Stimulated activated naive CD8-positive, alpha-beta T cell treated with anti-CD3 and anti-CD28 coated beads, Interleukin-15, Interleukin-2, amounts not matched to agents 100 U/mL and 50 U/mL, for 24 hours (primary cell): ENCODE results near the gene MYO1E.

ENCODE experiments used
- ATAC-seq: fragments of 150-1000 bp; cut with Tn5 transposase; one replicate; pipeline ENCODE4 v1.10.0; 2021
- DNase-seq: peaks from one replicate; pipeline ENCODE4 v3.0.0; 2021

MYO1E gene

DNA sequence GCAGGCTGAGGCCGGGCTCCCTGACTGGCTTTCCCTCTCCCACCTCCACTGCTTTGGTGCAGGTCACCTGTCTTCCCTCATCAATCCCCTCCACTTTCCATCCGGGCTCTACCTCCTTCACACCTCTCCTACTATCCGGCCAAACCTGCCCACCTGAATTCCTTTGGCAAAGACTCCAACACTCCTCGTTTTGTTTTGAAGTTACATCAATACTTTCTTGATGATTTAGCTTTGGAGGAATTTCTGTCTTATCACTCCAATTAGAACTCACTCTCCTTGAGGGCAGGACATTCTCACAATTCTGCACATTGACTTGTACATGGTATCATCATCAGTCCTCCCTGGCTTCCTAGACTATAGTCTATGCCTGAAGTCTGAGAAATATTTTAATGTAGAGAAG lies 145.7 kb downstream of the MYO1E start:
- DNase-seq (no peak), ATAC-seq (no peak)

- ATAC-seq (no peak), DNase-seq (no peak)
These were observed 148.2 kb downstream of the MYO1E start for GRCh38 chr15:59224474-59224873.

- DNase-seq = no peak
- ATAC-seq = no peak
These were observed 148.9 kb downstream of the MYO1E start for GRCh38 chr15:59223736-59224135.

GRCh38 chr15:59222906-59223550 lies 149.6 kb downstream of the MYO1E start:
- no peak for DNase-seq

DNA sequence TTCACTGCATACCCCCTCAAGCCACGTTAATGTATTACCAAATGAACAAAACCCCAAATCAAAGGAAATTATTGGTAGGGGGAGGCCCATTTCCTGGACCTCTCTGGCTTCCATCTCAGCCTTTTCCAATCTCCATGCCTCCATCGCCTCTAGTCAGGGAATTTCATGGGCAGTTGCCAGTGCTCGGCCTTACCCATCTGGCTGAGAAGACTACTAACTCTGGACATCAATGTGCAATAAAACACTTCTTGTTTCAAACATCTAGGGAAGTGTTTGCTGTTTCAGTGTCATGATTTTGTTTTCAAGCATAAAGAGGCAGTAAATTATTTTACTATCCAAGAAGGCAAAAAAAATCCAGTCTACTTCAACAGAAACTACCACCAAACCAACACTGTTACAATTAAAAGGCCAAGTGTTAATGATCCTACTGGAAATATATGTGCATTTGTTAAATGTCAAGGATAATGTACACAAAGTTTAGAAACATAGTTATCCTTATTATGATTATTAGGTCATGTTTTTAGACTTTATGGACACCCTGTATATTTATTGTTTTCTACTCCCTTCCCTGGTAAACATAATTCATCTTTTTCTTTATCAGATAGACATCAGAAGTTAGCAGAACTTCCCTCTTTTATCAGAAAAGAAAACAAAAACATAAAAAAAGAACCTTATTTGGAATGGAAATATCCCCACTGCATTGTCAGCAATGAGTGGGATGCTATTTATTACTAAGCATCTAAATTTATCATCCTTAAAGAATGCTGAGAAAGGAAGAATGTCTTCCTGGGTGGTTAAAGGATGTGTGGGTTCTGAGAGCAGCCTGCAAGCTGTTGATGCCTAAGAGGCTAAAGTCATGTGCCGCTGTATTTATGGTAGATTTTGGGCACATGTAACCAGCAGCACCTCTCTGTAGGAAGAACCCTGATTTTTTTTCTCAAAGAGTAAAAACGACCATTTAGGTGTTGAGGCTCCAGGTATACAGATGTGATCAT lies 150.9 kb downstream of the MYO1E start:
- DNase-seq = no peak
- no peak for ATAC-seq

More at GRCh38 chr15:59222906-59223550, 149.6 kb downstream of the MYO1E start:
- ATAC-seq = no peak

DNA sequence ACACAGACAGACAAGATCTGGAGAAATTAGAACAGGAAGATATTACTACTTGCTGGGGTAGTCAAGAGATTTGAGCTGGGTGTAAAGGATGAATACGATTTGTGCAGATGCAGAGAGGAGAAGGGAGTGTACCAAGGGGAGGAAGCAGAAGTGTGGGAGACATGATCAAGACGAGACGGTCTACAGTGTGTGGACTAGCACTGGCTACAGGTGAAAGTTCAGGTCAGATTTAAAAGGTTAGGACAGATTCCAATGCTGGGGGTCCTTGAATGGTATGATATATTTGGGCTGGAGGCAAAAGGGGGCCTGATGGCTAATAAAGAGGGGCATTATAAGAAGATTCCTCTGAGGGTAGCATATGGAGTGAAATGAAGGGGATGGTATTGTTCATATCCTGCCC lies 154.0 kb downstream of the MYO1E start:
- no peak for DNase-seq
- no peak for ATAC-seq

- DNase-seq (no peak), ATAC-seq (no peak)
These were observed 154.7 kb downstream of the MYO1E start for GRCh38 chr15:59217876-59218498.

DNA sequence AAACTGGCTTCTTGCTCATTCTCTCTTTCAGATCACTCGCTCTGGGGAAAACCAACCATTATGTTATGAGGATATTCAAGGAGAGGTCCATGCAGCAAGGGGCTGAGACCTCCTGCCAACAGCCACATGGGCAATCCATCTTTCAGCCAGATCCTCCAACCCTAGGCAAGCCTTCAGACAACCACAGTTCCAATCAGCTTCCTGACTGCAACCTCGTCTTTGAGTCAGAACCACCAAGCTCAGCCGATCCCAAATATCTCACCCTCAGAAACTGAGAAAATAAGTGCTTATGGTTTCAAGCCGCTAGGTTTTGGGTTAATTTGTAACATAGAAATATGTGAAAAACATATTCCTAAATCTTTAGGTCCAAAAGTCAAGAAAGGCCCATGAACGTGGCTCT lies 155.8 kb downstream of the MYO1E start:
- no peak for DNase-seq
- ATAC-seq = no peak

GRCh38 chr15:59210186-59210585 lies 162.5 kb downstream of the MYO1E start:
- no peak for DNase-seq
- ATAC-seq = no peak

- no peak for DNase-seq
- no peak for ATAC-seq
These were observed 163.9 kb downstream of the MYO1E start for GRCh38 chr15:59208613-59209249.

- DNase-seq (no peak), ATAC-seq (no peak)
These were observed 166.0 kb downstream of the MYO1E start, which contains the start of gene LDHAL6B for GRCh38 chr15:59206623-59207183. LDHAL6B (plus strand) TSS chr15:59206843; CDS start chr15:59206941, 98 bp downstream.

DNA sequence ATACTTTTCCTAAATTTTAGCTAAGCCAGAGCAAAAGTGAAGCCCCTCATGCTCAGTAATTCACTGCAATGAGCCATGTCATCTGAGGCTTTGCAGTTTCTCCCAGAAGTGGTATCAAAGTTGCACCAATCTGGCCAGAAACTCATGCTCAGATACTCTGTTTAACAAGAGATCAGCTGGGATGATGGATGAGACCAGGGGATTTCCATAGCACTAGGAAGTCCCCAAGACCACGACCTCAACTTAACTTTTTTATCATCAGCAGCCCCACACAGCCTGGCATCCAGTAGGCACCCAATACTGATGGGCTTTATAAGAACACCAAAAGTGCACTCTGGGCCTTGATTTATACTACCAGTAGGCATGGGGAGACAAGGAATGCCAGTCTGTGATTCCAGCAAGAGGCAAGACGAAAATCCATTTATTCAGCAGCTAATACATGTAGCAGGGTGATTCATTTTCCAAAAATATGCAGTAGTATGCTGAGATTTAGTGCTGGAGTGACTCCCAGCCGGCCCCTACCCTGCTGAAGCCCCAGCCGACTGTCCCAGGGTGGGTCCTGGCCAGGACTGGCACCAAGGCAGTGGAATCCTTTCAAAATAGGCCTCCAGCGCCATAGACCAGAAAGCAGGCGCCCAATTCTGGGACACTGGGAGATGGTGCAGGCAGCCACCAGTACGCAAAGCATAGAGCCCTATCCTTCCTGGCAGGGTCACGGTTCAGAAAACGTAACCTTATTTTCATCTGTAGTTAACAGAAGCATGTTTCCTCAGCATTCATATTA lies 166.6 kb downstream of the MYO1E start:
- DNase-seq (no peak), ATAC-seq (no peak)

DNA sequence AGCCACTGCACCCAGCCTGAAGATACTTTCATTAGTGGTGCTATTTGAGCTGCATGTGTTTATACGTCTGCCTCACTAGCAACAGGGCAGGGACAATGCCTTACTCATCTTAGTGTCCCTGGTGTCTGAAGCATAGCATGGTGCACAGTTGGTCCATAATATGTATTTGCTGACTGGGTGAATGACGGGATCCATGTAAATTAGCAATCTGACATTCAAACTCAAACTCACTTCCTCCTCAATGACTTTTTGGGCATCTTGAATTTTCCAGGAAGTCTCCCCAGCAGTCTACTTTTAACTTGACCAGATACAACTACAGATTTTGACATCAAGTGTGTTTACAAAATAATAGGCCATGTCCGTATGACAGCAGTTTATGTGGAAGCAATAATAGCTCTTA lies 169.0 kb downstream of the MYO1E start:
- ATAC-seq = no peak

GRCh38 chr15:59203008-59203407 lies 169.7 kb downstream of the MYO1E start:
- no peak for DNase-seq
- no peak for ATAC-seq

More for the DNA sequence above, 169.0 kb downstream of the MYO1E start:
- DNase-seq = no peak

DNA sequence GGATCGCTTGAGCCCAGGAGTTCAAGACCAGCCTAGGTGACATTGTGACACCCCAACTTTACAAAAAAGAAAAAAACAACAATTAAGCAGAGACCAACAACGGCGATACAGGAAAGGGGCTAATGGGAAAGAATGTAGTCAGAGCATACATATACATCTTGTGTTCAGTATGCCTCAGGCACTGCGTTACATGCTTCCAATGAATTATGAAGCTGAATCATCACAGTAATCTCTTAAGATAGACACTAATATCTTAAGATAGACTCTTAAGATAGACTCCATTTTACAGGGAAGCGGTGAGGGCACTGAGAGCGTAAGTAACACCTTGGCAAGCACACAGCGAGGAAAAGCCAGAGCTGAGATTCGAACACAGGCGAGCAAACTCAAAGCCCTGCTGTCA lies 172.1 kb downstream of the MYO1E start:
- ATAC-seq (no peak), DNase-seq (no peak)

GRCh38 chr15:59199626-59200465 lies 172.8 kb downstream of the MYO1E start:
- DNase-seq (no peak), ATAC-seq (no peak)

DNA sequence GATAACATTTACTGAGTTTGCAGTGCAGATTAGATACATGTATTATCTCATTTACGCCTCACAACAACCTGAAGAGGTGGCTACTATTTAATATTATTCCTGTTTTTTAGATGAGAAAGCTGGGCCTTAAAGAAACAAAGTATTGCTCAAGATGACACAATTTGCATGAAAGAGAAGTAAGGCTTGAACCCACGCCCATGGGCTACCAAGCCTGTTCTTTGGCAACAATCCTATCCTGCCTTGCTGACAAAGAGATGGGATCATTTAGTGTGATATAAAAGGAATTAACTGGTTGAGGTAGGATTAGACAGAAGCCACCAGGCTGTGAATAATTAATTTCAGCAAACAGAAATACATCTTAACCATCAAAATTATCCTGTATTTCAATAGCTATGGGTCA lies 175.2 kb downstream of the MYO1E start:
- ATAC-seq = no peak
- no peak for DNase-seq

- DNase-seq = no peak
These were observed 176.3 kb downstream of the MYO1E start for GRCh38 chr15:59196416-59196815.

GRCh38 chr15:59194639-59195325 lies 177.9 kb downstream of the MYO1E start:
- no peak for DNase-seq

More at GRCh38 chr15:59196416-59196815, 176.3 kb downstream of the MYO1E start:
- ATAC-seq = no peak

DNA sequence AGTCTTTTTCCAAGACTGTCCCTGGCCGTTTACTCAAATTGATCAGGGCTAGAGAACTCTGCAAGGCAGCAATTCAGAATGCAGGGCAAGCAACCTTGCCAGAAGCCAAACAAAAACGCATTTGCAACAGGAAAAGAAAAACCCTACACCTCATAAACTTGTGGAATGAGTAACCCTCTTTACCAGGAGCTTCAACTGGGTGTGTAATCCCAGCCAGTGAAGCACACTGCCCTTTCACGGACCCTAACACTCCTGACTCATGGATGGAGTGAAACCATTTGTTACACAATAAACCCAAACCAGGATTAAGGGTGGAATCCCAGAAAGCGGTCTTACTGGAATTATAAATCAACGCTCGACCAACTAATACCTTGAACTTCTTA lies 180.8 kb downstream of the MYO1E start:
- no peak for ATAC-seq

More at GRCh38 chr15:59194639-59195325, 177.9 kb downstream of the MYO1E start:
- no peak for ATAC-seq

More for the DNA sequence above, 180.8 kb downstream of the MYO1E start:
- DNase-seq = no peak
